ENCODE measurements around the gene MCTP1. TPM values are rescaled to one million over a fixed set of nuclear protein-coding genes. Genes with fewer than 3 reads are reported as not detected.
"Not testable (repeated sequence)": the region's sequence is repeated elsewhere in the genome, so short reads cannot be mapped to it uniquely, and the experiment has no call there.

Gene MCTP1
- total RNA-seq, 4 donors from 2014 or later = 27.2 to 238 (median 54.5) TPM

- DNase-seq (ENCODE audit: low spot score) (no peak), ATAC-seq (ENCODE audit: low FRiP score) (no peak)
Observed at GRCh38 chr5:95152535-95152934, 132.4 kb downstream of the MCTP1 start.

GRCh38 chr5:95152131-95152530 is 132.8 kb downstream of the MCTP1 start:
- no peak for DNase-seq (ENCODE audit: low spot score)
- no peak for TF ChIP-seq CTCF (IDR thresholded peaks at IDR 0.05)
- ATAC-seq (ENCODE audit: low FRiP score) = no peak

More at GRCh38 chr5:95152535-95152934, 132.4 kb downstream of the MCTP1 start:
- no peak for TF ChIP-seq CTCF (IDR thresholded peaks at IDR 0.05)

GRCh38 chr5:95151694-95152093 is 133.2 kb downstream of the MCTP1 start:
- DNase-seq (ENCODE audit: low spot score) (no peak), ATAC-seq (ENCODE audit: low FRiP score) (no peak)
- no peak for TF ChIP-seq CTCF (IDR thresholded peaks at IDR 0.05)

GRCh38 chr5:95149387-95149786 is 135.5 kb downstream of the MCTP1 start:
- DNase-seq (ENCODE audit: low spot score) (no peak), ATAC-seq (ENCODE audit: low FRiP score) (no peak)
- TF ChIP-seq CTCF (IDR thresholded peaks at IDR 0.05) = no peak

- no peak for ATAC-seq (ENCODE audit: low FRiP score)
- DNase-seq (ENCODE audit: low spot score) = no peak
- no peak for TF ChIP-seq CTCF (IDR thresholded peaks at IDR 0.05)
Observed at GRCh38 chr5:95148453-95148852, 136.4 kb downstream of the MCTP1 start.

GRCh38 chr5:95143858-95144257 is 141.0 kb downstream of the MCTP1 start:
- DNase-seq (ENCODE audit: low spot score); ATAC-seq (ENCODE audit: low FRiP score): not testable (repeated sequence)

- ATAC-seq (ENCODE audit: low FRiP score) = no peak
- TF ChIP-seq CTCF (IDR thresholded peaks at IDR 0.05) = no peak
Observed at GRCh38 chr5:95142145-95142544, 142.7 kb downstream of the MCTP1 start.

GRCh38 chr5:95141141-95141540 is 143.8 kb downstream of the MCTP1 start:
- TF ChIP-seq CTCF (IDR thresholded peaks at IDR 0.05) = no peak
- no peak for ATAC-seq (ENCODE audit: low FRiP score)
- DNase-seq (ENCODE audit: low spot score) = no peak

More at GRCh38 chr5:95142145-95142544, 142.7 kb downstream of the MCTP1 start:
- no peak for DNase-seq (ENCODE audit: low spot score)

All from omental fat pad (tissue), 4 donors.